WERI-Rb-1 (cell line): ENCODE results near the gene SAMD4A.

Experiments
- DNase-seq: peaks from one replicate; pipeline ENCODE4 v3.0.0-alpha.2; 2020
- H3K27ac ChIP-seq: fragments of 250-450 bp; sonication (Bioruptor Pico); 2 replicates; pipeline ENCODE4 v1.5.1; 2020; ENCODE audit warnings: mild to moderate bottlenecking, moderate library complexity
- H3K27me3 ChIP-seq: fragments of 250-450 bp; sonication (Bioruptor Pico); 2 replicates; pipeline ENCODE4 v1.5.1; 2021; ENCODE audit warnings: mild to moderate bottlenecking, low read depth, moderate library complexity; ENCODE audit not compliant: insufficient read depth, severe bottlenecking
- H3K36me3 ChIP-seq: fragments of 250-450 bp; sonication (Bioruptor Pico); 2 replicates; pipeline ENCODE4 v1.5.1; 2020; ENCODE audit warnings: mild to moderate bottlenecking, moderate library complexity
- H3K4me3 ChIP-seq: 2 replicates; pipeline ENCODE4 v1.5.1; 2011; ENCODE audit warnings: low read depth, mild to moderate bottlenecking, control low read depth, low read length
- H3K9me3 ChIP-seq: fragments of 250-450 bp; sonication (Bioruptor Pico); 2 replicates; pipeline ENCODE4 v1.5.1; 2021; ENCODE audit warnings: mild to moderate bottlenecking, moderate library complexity; ENCODE audit not compliant: severe bottlenecking
- TF ChIP-seq, protein P1 (sequence below): IDR thresholded peaks from 2 replicates; pipeline ENCODE4 v1.5.1; 2011; ENCODE audit warnings: low read depth, mild to moderate bottlenecking, control low read depth, inconsistent platforms, low read length

The SAMD4A gene

DNA sequence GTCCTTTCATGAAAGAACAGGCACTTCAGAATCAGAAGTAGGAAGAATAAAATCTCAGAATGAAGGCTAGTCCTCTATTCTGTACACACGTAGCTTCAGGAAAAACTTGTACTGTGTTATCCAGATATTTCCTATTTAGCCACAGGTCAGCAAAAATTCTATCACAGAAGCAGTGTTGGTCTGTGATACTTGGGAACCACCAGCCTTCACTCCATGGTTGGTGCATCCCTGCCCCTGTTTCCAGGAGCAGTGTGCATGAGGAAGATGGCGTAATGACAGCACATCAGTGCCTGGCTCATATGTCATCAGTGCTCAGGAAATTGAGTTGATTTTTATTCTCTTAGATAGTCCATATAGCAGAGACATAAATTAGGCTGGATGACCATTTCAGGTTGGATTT is 87.7 kb downstream of the SAMD4A start:
- Histone ChIP-seq H3K36me3 (peaks cover 5% of the 10 kb centered on the region), H3K27ac (peak overlapping the region; percentile 43), H3K4me3 (no peak overlapping the region), H3K9me3 (no peaks in the 10 kb centered on the region), H3K27me3 (no peaks in the 10 kb centered on the region)
- no peak for DNase-seq
- TF ChIP-seq, protein P1, sequence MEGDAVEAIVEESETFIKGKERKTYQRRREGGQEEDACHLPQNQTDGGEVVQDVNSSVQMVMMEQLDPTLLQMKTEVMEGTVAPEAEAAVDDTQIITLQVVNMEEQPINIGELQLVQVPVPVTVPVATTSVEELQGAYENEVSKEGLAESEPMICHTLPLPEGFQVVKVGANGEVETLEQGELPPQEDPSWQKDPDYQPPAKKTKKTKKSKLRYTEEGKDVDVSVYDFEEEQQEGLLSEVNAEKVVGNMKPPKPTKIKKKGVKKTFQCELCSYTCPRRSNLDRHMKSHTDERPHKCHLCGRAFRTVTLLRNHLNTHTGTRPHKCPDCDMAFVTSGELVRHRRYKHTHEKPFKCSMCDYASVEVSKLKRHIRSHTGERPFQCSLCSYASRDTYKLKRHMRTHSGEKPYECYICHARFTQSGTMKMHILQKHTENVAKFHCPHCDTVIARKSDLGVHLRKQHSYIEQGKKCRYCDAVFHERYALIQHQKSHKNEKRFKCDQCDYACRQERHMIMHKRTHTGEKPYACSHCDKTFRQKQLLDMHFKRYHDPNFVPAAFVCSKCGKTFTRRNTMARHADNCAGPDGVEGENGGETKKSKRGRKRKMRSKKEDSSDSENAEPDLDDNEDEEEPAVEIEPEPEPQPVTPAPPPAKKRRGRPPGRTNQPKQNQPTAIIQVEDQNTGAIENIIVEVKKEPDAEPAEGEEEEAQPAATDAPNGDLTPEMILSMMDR = no peak

DNA sequence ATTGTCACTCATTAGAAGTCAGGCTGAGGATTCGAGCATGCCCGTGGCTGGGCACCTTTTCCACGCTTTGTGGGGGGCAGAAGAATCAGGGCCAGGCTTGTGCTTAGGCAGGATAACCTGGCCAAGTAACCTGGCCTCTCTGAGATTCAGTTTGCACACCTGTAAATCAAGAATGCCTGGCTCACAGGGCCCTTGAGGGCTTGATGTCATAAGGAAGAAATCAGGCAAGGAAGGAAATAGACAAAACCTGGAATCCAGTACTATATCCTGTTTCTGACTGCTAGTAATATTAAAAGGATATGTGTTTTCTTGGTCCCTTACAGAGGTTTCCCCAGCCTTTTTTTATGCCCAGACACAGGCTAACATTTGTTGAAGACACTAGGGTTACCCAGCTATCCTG is 91.9 kb downstream of the SAMD4A start:
- no peaks in the 10 kb centered on the region for H3K27me3 ChIP-seq

GRCh38 chr14:54659365-54659764 is 92.4 kb downstream of the SAMD4A start:
- TF ChIP-seq, protein P1 = no peak
- Histone ChIP-seq H3K4me3 (no peak overlapping the region), H3K36me3 (peaks cover 5% of the 10 kb centered on the region; the same call in 1 of the 2 replicates), H3K27ac (no peak overlapping the region), H3K9me3 (no peaks in the 10 kb centered on the region), H3K27me3 (no peaks in the 10 kb centered on the region)
- no peak for DNase-seq

More for the DNA sequence above, 91.9 kb downstream of the SAMD4A start:
- H3K4me3 ChIP-seq = no peak overlapping the region
- peaks cover 5% of the 10 kb centered on the region; the same call in 1 of the 2 replicates for H3K36me3 ChIP-seq
- no peak for DNase-seq
- H3K27ac ChIP-seq = no peak overlapping the region
- TF ChIP-seq, protein P1 = no peak
- H3K9me3 ChIP-seq = no peaks in the 10 kb centered on the region

GRCh38 chr14:54660604-54661111 is 93.7 kb downstream of the SAMD4A start:
- Histone ChIP-seq H3K9me3 (no peaks in the 10 kb centered on the region), H3K4me3 (no peak overlapping the region), H3K27me3 (no peaks in the 10 kb centered on the region), H3K27ac (no peak overlapping the region), H3K36me3 (peaks cover 5% of the 10 kb centered on the region; the same call in 1 of the 2 replicates)
- TF ChIP-seq, protein P1 = no peak
- no peak for DNase-seq

- no peaks in the 10 kb centered on the region for H3K9me3 ChIP-seq
- H3K27ac ChIP-seq = peak overlapping the region; percentile 86
- DNase-seq = peak; percentile 73
- TF ChIP-seq, protein P1 = no peak
- H3K36me3 ChIP-seq = peaks cover 2% of the 10 kb centered on the region; the same call in 1 of the 2 replicates
- H3K27me3 ChIP-seq = no peaks in the 10 kb centered on the region
- H3K4me3 ChIP-seq = 0 out of 2 replicates have a peak overlapping the region, but pooled peaks have one; percentile 19
These were observed 95.7 kb downstream of the SAMD4A start for GRCh38 chr14:54662491-54663133.
